GM12874 (cell line): Measurements from ENCODE around the gene CELF2.

ENCODE experiments used
- TF ChIP-seq, protein P1 (sequence below): IDR thresholded peaks from 2 replicates; pipeline ENCODE4 v1.5.1; 2011; ENCODE audit warnings: low read depth, mild to moderate bottlenecking, control low read depth, low read length, moderate library complexity; ENCODE audit not compliant: insufficient read depth

The CELF2 gene

DNA sequence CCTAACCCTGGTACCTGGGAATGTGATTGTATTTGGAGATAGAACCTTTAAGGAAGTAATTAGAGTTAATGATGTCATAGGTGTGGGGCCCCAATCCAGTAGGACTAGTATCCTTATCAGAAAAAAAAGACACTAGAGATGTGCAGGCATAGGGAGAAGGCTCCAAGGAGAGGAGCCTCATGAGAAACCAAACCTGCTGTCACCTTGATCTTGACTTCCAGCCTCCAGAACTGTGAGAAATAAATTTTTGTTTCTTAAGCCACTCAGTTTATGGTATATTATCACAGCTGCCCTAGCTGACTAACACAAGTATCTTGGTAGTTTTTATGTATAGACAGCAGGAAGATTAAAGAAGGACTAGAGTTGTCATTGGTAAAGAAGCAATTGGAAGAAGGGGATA, 23.9 kb upstream of the CELF2 start:
- TF ChIP-seq, protein P1, sequence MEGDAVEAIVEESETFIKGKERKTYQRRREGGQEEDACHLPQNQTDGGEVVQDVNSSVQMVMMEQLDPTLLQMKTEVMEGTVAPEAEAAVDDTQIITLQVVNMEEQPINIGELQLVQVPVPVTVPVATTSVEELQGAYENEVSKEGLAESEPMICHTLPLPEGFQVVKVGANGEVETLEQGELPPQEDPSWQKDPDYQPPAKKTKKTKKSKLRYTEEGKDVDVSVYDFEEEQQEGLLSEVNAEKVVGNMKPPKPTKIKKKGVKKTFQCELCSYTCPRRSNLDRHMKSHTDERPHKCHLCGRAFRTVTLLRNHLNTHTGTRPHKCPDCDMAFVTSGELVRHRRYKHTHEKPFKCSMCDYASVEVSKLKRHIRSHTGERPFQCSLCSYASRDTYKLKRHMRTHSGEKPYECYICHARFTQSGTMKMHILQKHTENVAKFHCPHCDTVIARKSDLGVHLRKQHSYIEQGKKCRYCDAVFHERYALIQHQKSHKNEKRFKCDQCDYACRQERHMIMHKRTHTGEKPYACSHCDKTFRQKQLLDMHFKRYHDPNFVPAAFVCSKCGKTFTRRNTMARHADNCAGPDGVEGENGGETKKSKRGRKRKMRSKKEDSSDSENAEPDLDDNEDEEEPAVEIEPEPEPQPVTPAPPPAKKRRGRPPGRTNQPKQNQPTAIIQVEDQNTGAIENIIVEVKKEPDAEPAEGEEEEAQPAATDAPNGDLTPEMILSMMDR = no peak

DNA sequence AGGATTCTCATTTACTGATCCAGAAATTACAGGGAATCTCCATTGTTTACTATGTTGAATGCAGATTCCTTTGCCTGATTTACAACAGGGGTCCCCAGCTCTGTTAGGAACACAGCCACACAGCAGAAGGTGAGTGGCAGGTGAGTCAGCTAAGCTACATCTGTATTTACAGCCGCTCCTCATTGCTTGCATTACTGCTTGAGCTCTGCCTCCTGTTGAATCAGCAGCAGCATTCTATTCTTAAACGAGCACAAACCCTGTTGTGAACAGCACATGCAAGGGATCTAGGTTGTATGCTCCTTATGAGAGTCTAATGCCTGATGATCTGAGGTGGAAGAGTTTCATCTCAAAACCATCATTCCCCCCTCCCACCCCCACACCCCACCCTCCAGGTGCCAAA, 23.3 kb upstream of the CELF2 start:
- TF ChIP-seq, protein P1 = no peak

DNA sequence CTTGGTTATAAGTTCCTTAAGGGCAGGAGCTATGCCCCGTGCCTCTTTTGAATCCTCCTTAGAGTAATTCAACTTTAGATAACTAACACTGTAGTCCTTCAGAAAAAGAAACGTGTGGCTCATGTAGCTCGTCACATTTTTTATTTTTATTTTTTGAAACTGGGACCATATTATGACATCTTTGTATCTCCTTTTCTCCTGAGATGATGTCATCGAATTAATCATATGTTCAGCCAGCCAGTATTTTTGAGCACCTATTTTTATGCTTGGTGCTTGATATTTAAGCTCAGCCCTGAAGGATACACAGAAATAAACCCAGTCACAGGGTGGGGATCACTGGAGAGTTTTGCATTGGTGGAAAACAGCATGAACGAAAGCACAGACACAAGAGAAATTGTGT, 22.6 kb upstream of the CELF2 start:
- TF ChIP-seq, protein P1 = no peak

DNA sequence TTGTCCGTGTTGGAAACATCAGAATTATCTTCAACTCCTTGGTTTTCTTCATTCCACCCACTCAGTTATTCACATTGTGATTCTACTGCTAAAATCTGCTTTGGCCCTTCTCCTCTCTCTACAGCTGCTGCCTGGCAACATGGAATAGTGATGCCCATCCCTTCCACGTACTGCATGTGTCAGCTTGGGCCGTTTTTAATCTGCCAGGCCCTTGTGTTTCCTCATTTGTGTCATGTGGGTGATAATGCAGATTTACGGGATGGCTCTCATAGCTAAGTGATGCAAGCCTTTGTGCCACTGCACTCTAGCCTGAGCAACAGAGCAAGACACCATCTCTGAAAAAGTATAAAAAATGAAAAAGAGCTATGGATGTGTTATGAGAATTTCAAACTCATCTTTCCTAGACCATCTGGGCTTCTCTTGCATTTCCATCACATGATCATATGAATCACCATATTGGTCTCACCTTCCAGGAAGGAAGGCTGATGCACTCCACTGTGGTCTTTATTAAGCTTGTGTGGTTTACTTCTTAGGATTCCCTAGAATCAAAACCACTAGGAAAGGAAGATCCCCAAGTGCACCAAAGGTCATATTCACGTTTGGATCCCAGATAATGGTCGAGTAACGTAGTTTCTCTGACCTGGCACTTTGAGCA, 20.6 kb upstream of the CELF2 start:
- TF ChIP-seq, protein P1 = no peak

DNA sequence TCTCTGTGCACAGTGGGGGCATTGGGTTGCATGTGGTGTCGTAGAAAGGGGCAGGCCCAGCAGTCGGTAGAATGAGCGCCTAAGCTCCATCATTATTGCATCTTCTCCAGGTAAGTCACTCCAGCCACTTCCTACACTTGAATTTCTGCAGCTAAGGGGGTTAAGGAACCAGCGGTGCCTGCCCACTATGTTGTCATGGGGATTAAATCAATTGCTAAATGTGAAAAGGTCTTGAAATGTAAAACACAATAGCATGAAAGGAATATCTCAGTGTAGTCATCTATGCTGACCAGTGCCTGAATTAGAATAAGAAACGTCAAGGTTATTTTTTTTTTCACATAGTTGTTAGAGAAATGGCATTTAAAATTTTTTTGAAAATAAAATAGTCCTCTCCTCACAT, 15.2 kb upstream of the CELF2 start:
- TF ChIP-seq, protein P1 = no peak

DNA sequence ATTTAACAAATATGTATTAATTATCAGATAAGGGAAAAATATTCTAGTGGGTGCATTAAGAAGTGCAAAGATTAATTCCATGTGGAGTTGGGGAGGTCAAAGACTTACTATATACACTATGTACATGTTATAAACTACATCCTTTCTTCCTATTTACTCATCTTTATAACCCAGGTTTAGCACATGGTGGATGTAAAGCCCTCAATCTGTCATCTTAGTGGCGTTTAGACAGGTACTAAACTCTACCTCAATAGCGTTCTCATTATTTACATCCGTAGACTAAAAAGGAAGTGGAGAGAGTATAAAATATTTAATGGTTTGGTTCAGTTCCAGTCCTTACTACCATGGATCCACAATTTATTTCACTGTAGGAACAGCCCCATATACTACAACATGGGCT, 14.8 kb upstream of the CELF2 start:
- TF ChIP-seq, protein P1 = no peak

DNA sequence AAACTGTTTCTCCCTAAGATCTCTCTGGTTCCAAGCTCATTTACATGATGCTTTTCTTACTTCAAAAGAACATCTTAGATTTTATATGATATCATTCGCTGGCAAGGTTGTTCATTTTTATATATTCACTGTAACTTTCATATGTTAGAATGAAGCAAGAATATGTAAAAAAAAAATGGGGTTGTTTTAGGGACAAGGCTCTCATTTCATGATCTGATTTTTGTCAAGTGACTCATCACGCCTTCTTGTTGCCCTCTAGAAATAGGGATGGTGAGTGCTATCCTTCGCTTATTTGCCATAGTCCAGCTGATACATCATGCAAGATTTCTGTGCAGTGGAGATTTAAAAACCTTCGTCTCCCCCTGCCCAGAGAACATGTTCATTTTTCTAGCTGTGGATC, 14.0 kb upstream of the CELF2 start:
- TF ChIP-seq, protein P1 = no peak
